PC-3 (cell line): ENCODE results near the gene STX5. TPM values are rescaled to one million over a fixed set of nuclear protein-coding genes. Genes with fewer than 3 reads are reported as not detected.

Source experiments
- ATAC-seq: fragments of 200-7000 bp; cut with Tn5 transposase; 2 replicates; pipeline ENCODE4 v1.9.1; 2020; ENCODE audit warnings: mild to moderate bottlenecking, moderate library complexity
- BruUV-seq: library from RNA; stranded (reverse); fragments of 400-500 nt; replicated peaks from 2 replicates; lab custom pipeline; 2021; lab: Mats Ljungman, UMichigan
- CTCF ChIA-PET: fragments of 300-600 bp; sonication (Branson Sonifier 250); formaldehyde crosslinking; loops from one replicate; lab custom pipeline; 2022; ENCODE audit warnings: antibody characterized with exemption; lab: Charles Lee
- POLR2A ChIA-PET: fragments of 300-600 bp; sonication (Branson Sonifier 250); formaldehyde crosslinking; loops from one replicate; lab custom pipeline; 2022; ENCODE audit warnings: antibody characterized with exemption; ENCODE audit not compliant: unreplicated experiment; lab: Charles Lee
- DNase-seq: peaks from one replicate; pipeline ENCODE4 v3.0.0-alpha.2; 2015
- H2AFZ ChIP-seq: fragments of 300-600 bp; sonication (generic); 2 replicates; pipeline ENCODE4 v1.6.0; 2016; ENCODE audit warnings: antibody characterized with exemption, low read length
- H3F3A ChIP-seq: fragments of 300-600 bp; sonication (generic); one replicate; pipeline ENCODE4 v1.6.0; 2017; ENCODE audit warnings: antibody characterized with exemption, low read length, control low read depth, mild to moderate bottlenecking; ENCODE audit not compliant: unreplicated experiment
- H3K27ac ChIP-seq: fragments of 300-600 bp; sonication (generic); 2 replicates; pipeline ENCODE4 v1.5.1; 2016; ENCODE audit warnings: mild to moderate bottlenecking, low read length
- H3K27me3 ChIP-seq: fragments of 300-600 bp; sonication (generic); 2 replicates; pipeline ENCODE4 v1.6.1; 2016; ENCODE audit warnings: low read length, mixed read lengths
- H3K36me3 ChIP-seq: fragments of 300-600 bp; sonication (generic); 2 replicates; pipeline ENCODE4 v1.6.1; 2016; ENCODE audit warnings: low read depth, mixed run types, low read length, mixed read lengths
- H3K4me1 ChIP-seq: fragments of 300-600 bp; sonication (generic); 2 replicates; pipeline ENCODE4 v1.5.1; 2016; ENCODE audit warnings: low read length; ENCODE audit not compliant: insufficient read depth
- H3K4me2 ChIP-seq: fragments of 300-600 bp; sonication (generic); 2 replicates; pipeline ENCODE4 v1.6.0; 2016; ENCODE audit warnings: low read length
- H3K4me3 ChIP-seq: fragments of 300-600 bp; sonication (generic); 2 replicates; pipeline ENCODE4 v1.5.1; 2016; ENCODE audit warnings: mild to moderate bottlenecking, low read length, mixed read lengths
- H3K79me2 ChIP-seq: fragments of 300-600 bp; sonication (generic); 2 replicates; pipeline ENCODE4 v1.6.1; 2017; ENCODE audit warnings: low read length, mixed read lengths
- H3K9ac ChIP-seq: fragments of 300-600 bp; sonication (generic); 2 replicates; pipeline ENCODE4 v1.6.0; 2016; ENCODE audit warnings: mild to moderate bottlenecking, low read length
- H3K9me2 ChIP-seq: fragments of 300-600 bp; sonication (generic); replicated peaks from 2 replicates; pipeline ENCODE4 v1.6.1; 2016; ENCODE audit warnings: mixed run types, low read length, mixed read lengths
- H3K9me3 ChIP-seq: fragments of 300-600 bp; sonication (generic); 2 replicates; pipeline ENCODE4 v1.6.1; 2016; ENCODE audit warnings: low read length, mixed read lengths
- H4K20me1 ChIP-seq: fragments of 300-600 bp; sonication (generic); 2 replicates; pipeline ENCODE4 v1.6.1; 2016; ENCODE audit warnings: low read length, mixed read lengths
- CTCF ChIP-seq: fragments of 300-600 bp; sonication (generic); conservative IDR thresholded peaks from 2 replicates; pipeline ENCODE4 v1.5.1; 2017; ENCODE audit warnings: antibody characterized with exemption, low read depth, mild to moderate bottlenecking, low read length
- EZH2 ChIP-seq: fragments of 300-600 bp; sonication (generic); IDR thresholded peaks from one replicate; pipeline ENCODE4 v1.6.1; 2017; ENCODE audit warnings: antibody characterized with exemption, mild to moderate bottlenecking, low read length; ENCODE audit not compliant: unreplicated experiment
- EZH2phosphoT487 ChIP-seq: fragments of 300-600 bp; sonication (generic); IDR thresholded peaks from 2 replicates; pipeline ENCODE4 v1.6.1; 2018; ENCODE audit warnings: mild to moderate bottlenecking, antibody characterized with exemption, low read length, borderline replicate concordance
- intact Hi-C: fragments of 100-400 bp; cut with micrococcal nuclease; formaldehyde crosslinking; loops from 2 replicates; pipeline ENCODE4 v1.9.0; 2023
- total RNA-seq: library from RNA; depleted of rRNA; stranded (reverse); fragments of >200 nt; gene quantifications from 2 replicates; pipeline ENCODE4 v1.2.3, GENCODE V29; 2014

STX5 gene
- total RNA-seq, 1 experiment from 2014 or later: 48.2 TPM

- no peaks in the 10 kb centered on the region for H3K79me2 ChIP-seq
- DNase-seq (no peak), ATAC-seq (no peak)
- H3K4me3 ChIP-seq: no peak overlapping the region
- no peak overlapping the region for H2AFZ ChIP-seq
- H3K9me2 ChIP-seq: no peaks in the 10 kb centered on the region
- CTCF ChIA-PET: no interaction called here
- H3K9ac ChIP-seq: no peak overlapping the region
- H3K4me2 ChIP-seq: no peak overlapping the region
- H3K4me1 ChIP-seq: peaks cover 7% of the 10 kb centered on the region
- no TSS peak for BruUV-seq
- POLR2A ChIA-PET: no interaction called here
- TF ChIP-seq EZH2 (no peak), EZH2phosphoT487 (no peak), CTCF (no peak)
- intact Hi-C loops: no loop called here
- H3F3A ChIP-seq: peaks cover 8% of the 10 kb centered on the region
- no peaks in the 10 kb centered on the region for H3K27me3 ChIP-seq
- H4K20me1 ChIP-seq: no peaks in the 10 kb centered on the region
- no peak overlapping the region for H3K27ac ChIP-seq
- H3K36me3 ChIP-seq: peaks cover 11% of the 10 kb centered on the region; the same call in 1 of the 2 replicates
- no peaks in the 10 kb centered on the region for H3K9me3 ChIP-seq
Observed at GRCh38 chr11:62782753-62783152, 49.1 kb downstream of the STX5 start.

- DNase-seq (no peak), ATAC-seq (no peak)
- Histone ChIP-seq H3K79me2 (peaks cover 3% of the 10 kb centered on the region; the same call in 1 of the 2 replicates), H2AFZ (no peak overlapping the region), H3F3A (no peaks in the 10 kb centered on the region), H3K27ac (no peak overlapping the region), H3K36me3 (peaks cover 18% of the 10 kb centered on the region), H3K27me3 (no peaks in the 10 kb centered on the region), H3K4me1 (no peaks in the 10 kb centered on the region), H3K4me2 (no peak overlapping the region), H3K9me2 (no peaks in the 10 kb centered on the region), H3K9me3 (no peaks in the 10 kb centered on the region), H3K4me3 (no peak overlapping the region), H3K9ac (no peak overlapping the region), H4K20me1 (no peaks in the 10 kb centered on the region)
- TF ChIP-seq EZH2phosphoT487: no peak
- CTCF ChIA-PET: no interaction called here
- POLR2A ChIA-PET: no interaction called here
- intact Hi-C loops: no loop called here
- BruUV-seq: no TSS peak
Observed at GRCh38 chr11:62778441-62778840, 53.4 kb downstream of the STX5 start.

GRCh38 chr11:62777389-62777788 is 54.5 kb downstream of the STX5 start:
- BruUV-seq: no TSS peak
- H3K4me3 ChIP-seq: no peak overlapping the region
- H3K9ac ChIP-seq: no peak overlapping the region
- no peaks in the 10 kb centered on the region for H3K9me2 ChIP-seq
- ATAC-seq: no peak
- H3K4me2 ChIP-seq: no peak overlapping the region
- POLR2A ChIA-PET: no interaction called here
- CTCF ChIA-PET: no interaction called here
- no peaks in the 10 kb centered on the region for H3K27me3 ChIP-seq
- no peak for TF ChIP-seq EZH2phosphoT487
- TF ChIP-seq EZH2: no peak
- TF ChIP-seq CTCF: no peak
- no peak for DNase-seq
- no peaks in the 10 kb centered on the region for H3K9me3 ChIP-seq
- H3K4me1 ChIP-seq: no peaks in the 10 kb centered on the region
- intact Hi-C loops: no loop called here
- H3K36me3 ChIP-seq: peaks cover 14% of the 10 kb centered on the region
- H3F3A ChIP-seq: no peaks in the 10 kb centered on the region
- H3K27ac ChIP-seq: no peak overlapping the region
- no peak overlapping the region for H2AFZ ChIP-seq
- peaks cover 12% of the 10 kb centered on the region; the same call in 1 of the 2 replicates for H3K79me2 ChIP-seq
- H4K20me1 ChIP-seq: no peaks in the 10 kb centered on the region
